ENCODE measurements around the gene PDCD2.

Gene PDCD2

GRCh38 chr6:170590725-170591124, 6.3 kb upstream of the PDCD2 start:
- no peaks in the 10 kb centered on the region for H3K4me1 ChIP-seq
- TF ChIP-seq, protein P1, sequence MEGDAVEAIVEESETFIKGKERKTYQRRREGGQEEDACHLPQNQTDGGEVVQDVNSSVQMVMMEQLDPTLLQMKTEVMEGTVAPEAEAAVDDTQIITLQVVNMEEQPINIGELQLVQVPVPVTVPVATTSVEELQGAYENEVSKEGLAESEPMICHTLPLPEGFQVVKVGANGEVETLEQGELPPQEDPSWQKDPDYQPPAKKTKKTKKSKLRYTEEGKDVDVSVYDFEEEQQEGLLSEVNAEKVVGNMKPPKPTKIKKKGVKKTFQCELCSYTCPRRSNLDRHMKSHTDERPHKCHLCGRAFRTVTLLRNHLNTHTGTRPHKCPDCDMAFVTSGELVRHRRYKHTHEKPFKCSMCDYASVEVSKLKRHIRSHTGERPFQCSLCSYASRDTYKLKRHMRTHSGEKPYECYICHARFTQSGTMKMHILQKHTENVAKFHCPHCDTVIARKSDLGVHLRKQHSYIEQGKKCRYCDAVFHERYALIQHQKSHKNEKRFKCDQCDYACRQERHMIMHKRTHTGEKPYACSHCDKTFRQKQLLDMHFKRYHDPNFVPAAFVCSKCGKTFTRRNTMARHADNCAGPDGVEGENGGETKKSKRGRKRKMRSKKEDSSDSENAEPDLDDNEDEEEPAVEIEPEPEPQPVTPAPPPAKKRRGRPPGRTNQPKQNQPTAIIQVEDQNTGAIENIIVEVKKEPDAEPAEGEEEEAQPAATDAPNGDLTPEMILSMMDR (IDR thresholded peaks at IDR 0.05; ENCODE audit: low read depth, low read length): no peak
- H3K36me3 ChIP-seq: no peaks in the 10 kb centered on the region

GRCh38 chr6:170584954-170585498, 589 bp upstream of the PDCD2 start:
- Histone ChIP-seq H3K4me1 (no peaks in the 10 kb centered on the region), H3K9me3 (no peaks in the 10 kb centered on the region), H3K27me3 (no peaks in the 10 kb centered on the region; the same call in 1 of the 2 replicates), H3K36me3 (peaks cover 30% of the 10 kb centered on the region), H3K4me3 (ENCODE audit: low read depth, low read length) (peak overlapping the region; percentile 71)
- TF ChIP-seq, protein P1 (IDR thresholded peaks at IDR 0.05; ENCODE audit: low read depth, low read length): 0 out of 2 replicates have a peak, but pooled peaks have one; percentile 1
- DNase-seq: no peak

More at GRCh38 chr6:170590725-170591124, 6.3 kb upstream of the PDCD2 start:
- no peak for DNase-seq
- Histone ChIP-seq H3K27me3 (no peaks in the 10 kb centered on the region), H3K4me3 (ENCODE audit: low read depth, low read length) (no peak overlapping the region), H3K9me3 (no peaks in the 10 kb centered on the region)

- Histone ChIP-seq H3K4me1 (no peaks in the 10 kb centered on the region), H3K36me3 (peaks cover 40% of the 10 kb centered on the region), H3K4me3 (ENCODE audit: low read depth, low read length) (peak overlapping the region; percentile 71), H3K9me3 (no peaks in the 10 kb centered on the region), H3K27me3 (no peaks in the 10 kb centered on the region; the same call in 1 of the 2 replicates)
- DNase-seq: no peak
- TF ChIP-seq, protein P1 (IDR thresholded peaks at IDR 0.05; ENCODE audit: low read depth, low read length): peak; percentile 12; the same call in 1 of the 2 replicates
These were observed 669 bp downstream of the PDCD2 start for GRCh38 chr6:170583756-170584180.

DNA sequence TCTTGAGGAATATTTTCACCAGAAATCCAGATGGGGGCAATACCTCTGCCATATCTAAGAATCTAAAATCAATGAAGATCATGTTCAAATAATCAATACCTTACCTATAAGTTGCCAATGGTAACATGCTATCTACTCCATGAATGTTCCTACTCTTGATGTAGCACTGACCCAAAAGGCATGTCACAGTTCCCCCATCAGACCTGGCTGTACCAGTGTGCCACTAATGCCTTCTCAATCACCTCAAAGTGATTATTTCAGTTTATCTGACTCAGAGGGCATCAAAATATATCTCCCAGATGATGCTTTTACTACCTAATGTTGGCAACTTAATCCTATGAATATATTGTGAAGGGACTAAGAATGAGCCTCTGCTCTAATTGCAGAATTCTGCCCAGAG, 5.5 kb downstream of the PDCD2 start:
- TF ChIP-seq, protein P1 (IDR thresholded peaks at IDR 0.05; ENCODE audit: low read depth, low read length): no peak
- Histone ChIP-seq H3K4me1 (no peaks in the 10 kb centered on the region), H3K36me3 (peaks cover 56% of the 10 kb centered on the region), H3K9me3 (no peaks in the 10 kb centered on the region), H3K4me3 (ENCODE audit: low read depth, low read length) (no peak overlapping the region), H3K27me3 (no peaks in the 10 kb centered on the region; the same call in 1 of the 2 replicates)
- DNase-seq: no peak

DNA sequence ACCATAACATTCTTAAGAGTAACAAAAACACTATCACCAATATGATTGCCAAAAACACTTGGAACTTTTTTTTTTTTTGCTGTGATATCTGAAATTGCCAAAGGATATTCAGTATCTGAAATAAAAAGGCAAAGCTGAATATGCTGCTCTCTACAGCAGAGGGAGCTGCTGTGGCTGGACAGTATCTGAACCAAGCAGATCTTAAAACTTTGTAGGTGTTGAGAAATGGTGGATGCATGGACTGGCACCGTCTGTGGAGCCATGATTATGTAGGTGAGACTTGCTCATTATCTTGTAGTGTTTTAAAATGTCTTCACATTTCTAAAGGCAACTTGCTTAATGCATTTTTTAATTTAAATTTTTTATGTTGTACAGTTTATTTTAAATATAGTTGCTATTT, 9.2 kb downstream of the PDCD2 start:
- H3K36me3 ChIP-seq: peaks cover 52% of the 10 kb centered on the region

More for the DNA sequence above, 9.2 kb downstream of the PDCD2 start:
- H3K4me1 ChIP-seq: no peaks in the 10 kb centered on the region
- H3K27me3 ChIP-seq: no peaks in the 10 kb centered on the region; the same call in 1 of the 2 replicates
- DNase-seq: no peak
- H3K4me3 ChIP-seq (ENCODE audit: low read depth, low read length): no peak overlapping the region
- no peaks in the 10 kb centered on the region for H3K9me3 ChIP-seq
- TF ChIP-seq, protein P1 (IDR thresholded peaks at IDR 0.05; ENCODE audit: low read depth, low read length): peak; percentile 41
